HL-60/S4 treated with phorbol 12-myristate 13-acetate at 8.2 ng/mL for 4 days and 3 days (cell line): ENCODE data around the gene COPE.
"Not testable (repeated sequence)": the region's sequence is repeated elsewhere in the genome, so short reads cannot be mapped to it uniquely, and the experiment has no call there.

Experiments
- in situ Hi-C: fragments of 300-500 bp; cut with MboI; formaldehyde crosslinking; loops from 2 replicates; pipeline ENCODE4 v1.15.0; 2022; ENCODE audit warnings: low sequenced_read_pairs

COPE gene

DNA sequence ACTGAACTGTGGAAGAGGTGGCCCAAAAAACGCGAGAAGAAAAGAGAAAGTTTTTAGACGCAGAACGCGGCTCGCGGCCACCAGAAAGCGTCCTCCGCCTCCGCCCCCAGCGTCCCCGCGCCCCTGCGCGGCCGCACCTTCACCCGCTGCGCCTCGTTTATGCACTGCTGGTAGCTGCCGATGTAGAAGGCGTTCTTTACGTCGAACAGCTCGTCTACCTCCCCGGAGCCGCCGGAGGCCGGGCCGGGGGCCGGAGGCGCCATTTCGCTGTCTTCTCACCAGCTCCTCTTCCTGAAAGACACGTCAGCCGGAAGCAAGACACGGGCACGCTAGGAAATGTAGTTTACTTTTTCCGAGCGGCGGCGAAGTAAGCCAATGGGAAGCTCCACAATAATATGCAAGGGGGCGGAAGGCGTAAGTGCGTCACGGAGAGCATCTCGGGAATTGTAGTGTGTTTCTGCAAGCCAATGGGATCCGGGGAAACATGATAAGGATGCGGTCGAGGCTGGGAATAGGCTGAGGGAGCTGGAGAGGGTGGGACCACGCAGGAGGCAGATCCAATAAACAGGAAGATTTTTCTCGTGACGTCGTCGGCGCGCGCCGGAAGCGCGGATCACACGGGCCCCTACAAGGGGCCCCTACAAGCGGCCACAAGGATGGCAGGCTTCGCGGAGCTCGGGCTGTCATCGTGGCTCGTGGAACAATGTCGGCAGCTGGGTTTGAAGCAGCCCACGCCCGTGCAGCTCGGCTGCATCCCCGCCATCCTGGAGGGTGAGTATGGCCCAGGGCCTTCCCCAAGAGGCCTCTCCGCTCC lies at the start of gene COPE, which contains the start of gene DDX49:
Gene COPE, minus strand, starts transcription at position 302 of the 814 bp plus-strand sequence. Its CDS starts 39 bp downstream, at position 263.
Gene DDX49, plus strand, starts transcription at position 630 of the 814 bp plus-strand sequence. Its CDS starts 27 bp downstream, at position 657.
- in situ Hi-C loops: no loop called here

DNA sequence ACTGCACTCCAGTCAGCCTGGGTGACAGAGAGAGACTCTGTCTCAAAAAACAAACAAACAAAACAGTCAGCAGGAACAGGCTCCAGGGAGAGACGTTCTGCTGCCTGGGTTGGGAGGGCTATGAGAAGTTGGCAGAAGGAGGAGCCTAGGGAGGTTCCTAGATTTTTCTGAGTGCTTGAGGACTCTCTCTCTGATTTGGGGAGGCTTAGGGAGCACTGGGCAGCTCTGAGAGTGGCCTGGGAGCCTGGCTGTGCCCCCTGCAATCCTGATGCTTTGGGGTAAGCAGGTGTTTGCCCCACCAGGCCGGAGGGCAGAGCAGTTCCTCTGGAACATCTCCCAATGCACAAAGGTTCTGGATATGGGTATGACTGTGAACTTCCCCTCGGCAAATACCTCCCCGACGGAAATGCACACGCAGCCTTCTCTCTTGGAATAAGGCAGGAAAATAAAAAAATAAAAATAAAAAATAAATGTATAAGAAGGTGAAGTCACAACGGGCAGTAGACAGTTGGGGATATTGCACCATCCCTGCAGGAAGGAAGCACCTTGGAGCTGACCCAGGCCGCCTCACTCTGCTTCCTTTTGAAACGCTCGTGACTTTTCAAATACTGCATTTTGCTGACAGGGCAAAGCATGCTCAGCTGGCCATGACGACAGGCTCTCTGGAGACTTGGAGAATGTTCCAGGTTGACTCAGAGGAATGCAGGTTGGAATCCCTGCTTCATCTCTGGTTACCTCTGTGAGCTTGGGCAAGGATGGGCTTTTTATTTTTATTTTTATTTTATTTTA lies 48.4 kb upstream of the COPE start:
- in situ Hi-C loops: no loop called here

GRCh38 chr19:18966307-18966706 lies 47.1 kb upstream of the COPE start:
- in situ Hi-C loops: no loop called here

DNA sequence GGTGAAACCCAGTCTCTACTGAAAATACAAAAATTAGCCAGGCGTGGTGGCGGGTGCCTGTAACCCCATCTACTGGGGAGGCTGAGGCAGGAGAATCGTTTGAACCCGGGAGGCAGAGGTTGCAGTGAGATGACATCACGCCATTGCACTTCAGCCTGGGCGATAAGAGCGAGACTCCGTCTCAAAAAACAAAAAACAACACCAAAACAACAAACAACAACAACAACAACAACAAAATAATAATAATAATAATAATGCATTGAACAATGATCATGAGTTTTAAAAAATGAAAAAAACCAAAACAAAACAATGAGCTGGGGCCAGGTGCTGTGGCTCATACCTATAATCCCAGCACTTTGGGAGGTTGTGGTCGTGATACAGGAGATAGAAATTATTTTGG lies 44.9 kb upstream of the COPE start:
- in situ Hi-C loops: no loop called here

DNA sequence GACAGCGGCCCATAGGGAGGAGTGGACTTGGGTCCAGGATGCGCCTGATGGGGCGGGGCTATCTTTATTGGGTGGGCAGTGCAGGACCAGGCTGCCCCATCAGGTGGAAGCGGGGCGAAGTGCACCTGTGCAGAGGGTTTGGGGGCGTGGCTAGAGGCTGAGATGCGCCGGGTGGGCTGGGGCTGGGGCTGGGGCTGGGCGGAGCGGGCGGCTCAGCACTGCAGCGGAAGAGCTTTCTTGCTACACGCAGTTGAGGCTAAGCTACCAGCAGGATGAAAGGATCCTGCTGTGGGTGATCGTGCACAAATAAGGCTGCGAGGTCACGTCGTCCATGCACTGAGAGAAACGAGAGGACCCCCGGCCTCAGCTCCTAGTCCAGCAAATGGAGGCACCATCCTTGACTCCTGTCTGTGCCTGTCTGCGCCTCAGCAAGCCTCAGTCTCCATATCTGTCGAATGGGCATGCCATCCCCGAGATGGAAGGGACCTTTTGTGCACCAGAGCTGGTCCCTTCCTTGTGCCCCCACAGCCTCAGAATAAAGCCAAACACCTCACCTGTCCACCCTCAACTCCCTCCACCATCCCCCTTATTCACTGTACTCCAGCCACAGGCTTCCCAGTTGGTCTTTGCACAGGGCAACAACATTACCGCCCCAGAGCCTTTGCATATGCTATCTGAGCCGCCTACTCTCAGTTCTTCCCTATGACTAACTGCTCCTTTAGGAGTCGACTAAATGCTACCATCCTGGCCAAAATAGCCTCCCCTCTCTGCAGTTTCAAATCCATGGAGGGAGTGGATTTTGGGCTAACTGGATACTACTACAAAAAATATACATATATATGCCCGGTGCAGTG lies 42.8 kb upstream of the COPE start:
- in situ Hi-C loops: no loop called here

DNA sequence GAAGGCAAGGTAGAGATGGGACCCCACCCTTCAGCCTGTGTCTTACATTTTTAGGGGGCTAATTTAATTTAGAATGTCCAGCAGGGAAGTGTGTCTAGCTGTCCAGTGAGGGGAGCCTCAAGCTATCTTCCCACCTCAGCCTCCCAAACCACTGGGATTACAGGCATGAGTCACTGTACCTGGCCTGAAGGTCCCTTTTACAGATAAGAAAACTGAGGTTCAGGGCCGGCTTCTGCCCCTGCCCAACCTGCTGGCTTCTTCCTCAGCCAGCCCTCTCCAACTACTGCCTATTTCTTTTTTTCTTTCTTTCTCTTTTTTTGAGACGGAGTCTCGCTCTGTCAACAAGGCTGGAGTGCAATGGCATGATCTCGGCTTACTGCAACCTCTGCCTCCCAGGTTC lies 41.2 kb upstream of the COPE start:
- in situ Hi-C loops: no loop called here

DNA sequence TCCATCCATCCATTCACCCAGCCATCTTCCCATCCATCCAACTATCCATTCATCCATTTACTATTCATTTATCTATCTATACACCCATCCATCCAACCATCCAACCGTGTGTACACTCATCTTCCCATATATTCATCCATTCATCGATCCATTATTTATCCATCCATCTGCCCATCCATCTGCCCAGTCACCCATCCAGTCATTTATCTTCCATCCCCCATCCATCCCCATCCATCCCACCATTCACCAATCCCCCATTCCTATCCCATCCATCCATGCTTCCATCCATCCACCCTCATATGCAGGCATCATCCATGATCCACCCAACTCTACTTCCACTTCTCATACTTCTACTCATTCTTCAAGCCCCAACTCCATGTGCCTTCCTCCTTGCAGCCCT lies 35.9 kb upstream of the COPE start:
- in situ Hi-C loops: no loop called here

DNA sequence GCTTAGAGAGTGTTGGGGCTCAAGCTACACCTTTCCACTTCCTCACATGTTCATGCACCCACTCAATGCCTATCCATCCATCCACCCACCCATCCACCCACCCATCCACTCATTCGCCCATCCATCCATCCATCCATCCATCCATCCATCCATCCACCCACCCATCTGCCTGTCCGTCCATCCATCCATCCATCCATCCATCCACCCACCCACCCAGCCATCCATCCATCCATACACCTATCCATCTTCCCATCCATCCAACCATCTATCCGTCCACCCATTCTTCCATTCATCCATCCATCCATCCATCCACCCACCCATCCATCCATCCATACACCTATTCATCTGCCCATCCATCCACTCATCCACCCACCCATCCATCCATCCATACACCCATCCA lies 34.9 kb upstream of the COPE start:
- in situ Hi-C loops: no loop called here

- in situ Hi-C loops: not testable (repeated sequence)
Observed at GRCh38 chr19:18952364-18953003, 33.3 kb upstream of the COPE start.

- in situ Hi-C loops: no loop called here
Observed at GRCh38 chr19:18951721-18952281, 32.6 kb upstream of the COPE start.

GRCh38 chr19:18949858-18950257 lies 30.7 kb upstream of the COPE start:
- in situ Hi-C loops: no loop called here

- in situ Hi-C loops: no loop called here
Observed at GRCh38 chr19:18948976-18949356, 29.8 kb upstream of the COPE start.

DNA sequence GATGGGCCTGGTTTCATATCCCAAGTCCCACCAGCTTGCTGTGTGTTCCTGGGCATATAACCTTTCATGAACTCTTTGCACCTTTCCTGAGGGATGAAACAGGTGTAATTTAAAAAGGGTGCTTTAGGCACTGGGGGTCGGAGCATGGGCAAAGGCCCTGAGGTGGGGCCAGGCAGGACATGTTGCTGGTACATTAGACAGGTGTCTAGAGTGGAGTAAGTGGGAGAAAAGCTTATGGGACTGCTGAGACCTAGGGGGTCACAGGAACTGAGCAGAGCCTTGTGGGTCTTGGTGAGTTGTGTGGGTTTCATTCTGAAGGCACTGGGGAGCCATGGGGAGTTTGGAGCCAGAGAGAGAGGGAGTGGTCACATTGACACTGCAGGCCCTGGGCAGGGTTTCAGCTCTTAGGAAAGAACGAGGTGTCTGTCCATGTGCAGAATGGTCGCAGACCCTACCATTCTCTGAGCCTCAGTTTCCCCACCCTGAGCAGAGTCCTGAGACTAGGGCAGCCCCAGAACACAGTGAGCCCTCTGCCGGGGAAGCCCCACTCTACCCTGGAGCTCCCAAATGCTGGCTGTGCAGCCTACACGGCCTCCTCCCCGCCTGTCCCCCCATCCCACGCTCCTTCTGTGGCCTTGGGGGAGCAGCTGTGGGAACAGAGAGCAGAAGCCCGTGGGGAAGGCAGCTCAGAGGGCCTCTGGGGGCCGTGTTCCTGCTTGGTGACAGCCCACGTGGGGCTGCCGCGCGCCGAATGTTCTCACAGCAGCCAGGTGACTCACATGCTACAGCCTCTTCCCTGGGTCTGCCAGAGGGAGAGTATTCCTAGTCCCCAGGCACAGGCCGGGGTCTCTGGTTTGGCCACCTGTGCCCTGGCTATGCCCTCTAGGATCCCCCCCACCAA lies 29.1 kb upstream of the COPE start:
- in situ Hi-C loops: no loop called here

DNA sequence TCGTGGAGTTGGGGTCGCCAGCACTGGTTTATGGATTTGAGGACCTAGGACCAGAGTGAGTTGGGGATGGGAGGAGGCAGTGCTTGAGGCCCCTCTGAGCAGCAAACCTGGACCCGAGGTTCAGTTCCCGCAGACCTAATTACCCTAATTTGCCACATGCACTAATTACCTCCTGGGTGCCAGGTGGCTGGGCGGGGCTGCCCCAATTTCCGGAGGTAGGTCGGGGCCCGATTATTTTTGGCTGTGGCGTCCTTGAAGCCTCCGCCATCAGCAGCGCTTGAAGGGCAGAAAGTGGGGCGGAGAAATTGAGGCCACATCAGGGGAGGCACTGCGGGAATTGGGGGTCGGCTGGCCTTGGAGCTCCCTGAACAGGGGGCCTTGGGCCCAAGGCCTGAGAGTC lies 27.7 kb upstream of the COPE start:
- in situ Hi-C loops: no loop called here

DNA sequence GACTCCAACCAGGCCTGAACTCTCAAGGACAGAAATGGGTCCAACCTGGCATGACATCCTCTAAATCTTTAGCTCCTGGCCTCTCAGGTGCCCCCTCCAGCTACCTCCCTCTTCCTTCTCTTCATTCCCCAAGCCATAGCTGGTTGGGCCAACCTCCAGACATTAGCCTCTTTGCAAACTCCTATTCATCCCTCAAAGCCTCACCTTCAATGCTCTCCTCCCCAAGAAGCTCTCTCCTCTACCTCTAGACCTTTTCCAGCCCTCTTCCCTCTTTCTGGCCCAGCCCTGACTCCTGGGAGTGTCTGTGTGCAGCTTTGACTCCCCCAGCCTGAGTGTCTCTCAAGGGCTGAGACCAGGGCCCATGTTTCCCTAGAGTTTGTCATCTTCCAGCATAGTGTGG lies 27.1 kb upstream of the COPE start:
- in situ Hi-C loops: no loop called here

DNA sequence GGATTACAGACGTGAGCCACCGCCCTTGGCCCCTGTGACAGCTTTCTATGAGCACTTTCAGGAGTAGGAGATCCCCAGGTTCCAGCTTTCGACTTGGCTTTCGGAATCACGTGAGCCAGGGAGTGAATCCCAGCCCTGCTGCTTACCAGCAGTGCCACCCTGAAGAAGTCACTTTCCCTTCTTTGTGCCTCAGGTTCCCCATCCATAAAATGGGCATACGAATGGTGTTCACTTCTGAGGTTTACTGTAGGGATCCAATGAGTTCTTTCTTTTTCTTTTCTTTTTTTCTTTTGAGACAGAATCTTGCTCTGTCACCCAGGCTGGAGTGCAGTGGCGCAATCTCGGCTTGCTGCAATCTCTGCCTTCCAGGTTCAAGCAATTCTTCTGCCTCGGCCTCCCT lies 26.1 kb upstream of the COPE start:
- in situ Hi-C loops: no loop called here

DNA sequence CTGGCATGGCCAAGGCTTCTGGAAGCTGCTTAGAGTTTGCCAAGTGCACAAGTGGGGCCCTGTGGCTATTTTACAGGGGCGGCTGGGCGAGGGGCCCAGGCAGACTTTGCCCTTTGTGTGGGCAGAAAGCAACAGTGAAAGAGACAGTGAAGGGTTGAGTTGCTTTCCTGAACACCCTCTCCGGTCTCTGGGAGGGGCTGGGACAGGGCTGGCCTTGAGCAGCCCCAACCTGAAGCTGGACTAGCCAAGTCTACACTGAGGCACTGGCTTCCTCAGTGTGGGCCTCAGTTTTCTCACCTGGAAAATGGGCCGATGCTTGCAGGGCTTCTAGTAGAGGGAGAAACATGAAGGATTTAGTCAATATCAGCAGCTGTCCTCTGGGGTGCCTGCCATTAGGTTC lies 24.3 kb upstream of the COPE start:
- in situ Hi-C loops: no loop called here

GRCh38 chr19:18942692-18943091 lies 23.5 kb upstream of the COPE start:
- in situ Hi-C loops: no loop called here

DNA sequence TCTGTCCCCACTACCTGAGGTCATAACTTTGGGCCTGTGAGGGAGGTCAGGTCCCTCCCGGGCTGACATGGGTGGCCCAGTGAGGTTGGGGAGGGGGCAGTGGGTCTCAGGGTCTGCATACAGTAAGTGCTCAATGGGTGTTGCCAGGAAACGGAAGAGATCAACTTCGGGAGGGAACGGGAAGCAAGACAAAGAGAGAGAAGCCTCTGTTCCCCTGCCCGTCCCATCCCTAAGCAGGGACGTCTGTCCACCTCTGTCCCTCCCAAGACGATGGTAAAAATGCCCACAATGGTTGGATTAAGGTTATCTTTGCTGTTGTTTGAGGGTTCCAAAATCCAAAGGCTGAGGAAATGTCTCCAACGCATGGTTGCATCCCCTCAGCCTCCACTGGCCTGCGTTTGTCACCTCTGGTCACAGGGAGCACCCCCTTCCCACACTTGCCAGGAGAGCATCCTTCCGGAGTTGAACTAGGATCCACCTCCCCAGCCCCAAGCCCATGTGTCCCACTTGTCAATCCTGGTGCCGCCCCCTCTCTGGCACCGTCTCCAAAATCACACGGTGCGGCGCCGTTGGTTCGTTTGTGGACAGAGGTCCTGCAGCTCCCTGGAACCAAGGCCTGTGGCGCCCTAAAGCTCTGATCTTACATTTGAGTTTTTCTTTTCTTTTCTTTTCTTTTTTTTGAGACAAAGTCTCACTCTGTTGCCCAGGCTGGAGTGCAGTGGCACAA lies 22.6 kb upstream of the COPE start:
- in situ Hi-C loops: no loop called here
